Lower leg skin (tissue), 3 donors: ENCODE measurements around the gene FAM228A.

ENCODE experiments used
- CTCF ChIP-seq, 3 donors: fragments of 450-650 bp; IDR thresholded peaks; one replicate each; pipeline ENCODE4 v1.5.1; 2016; ENCODE audit warnings: antibody characterized with exemption in 3 of 3, mild to moderate bottlenecking in 3 of 3, moderate library complexity in 2 of 3
- POLR2A ChIP-seq, 2 donors: fragments of 450-650 bp; IDR thresholded peaks; one replicate each; pipeline ENCODE4 v1.6.1; 2016 to 2017; ENCODE audit warnings: antibody characterized with exemption in 2 of 2, mild to moderate bottlenecking in 1 of 2, moderate library complexity in 1 of 2

- no peak for TF ChIP-seq CTCF (IDR thresholded peaks at IDR 0.05)
- no peak for TF ChIP-seq POLR2A (IDR thresholded peaks at IDR 0.05)
Measured at GRCh38 chr2:24225499-24226242, 50.8 kb downstream of the FAM228A start.
